IPS-NIHi7 (cell line): ENCODE measurements around the gene NHERF1.

Experiments
- DNase-seq: peaks from one replicate; pipeline ENCODE4 v3.0.0; 2012; ENCODE audit warnings: mixed read lengths; ENCODE audit errors: extremely low spot score

The NHERF1 gene

GRCh38 chr17:74808714-74809430 is 60.4 kb downstream of the NHERF1 start:
- DNase-seq: no peak

GRCh38 chr17:74810699-74811485 is 62.5 kb downstream of the NHERF1 start:
- no peak for DNase-seq

GRCh38 chr17:74812109-74813009 is 63.9 kb downstream of the NHERF1 start:
- peak; percentile 31 for DNase-seq

- no peak for DNase-seq
Observed at GRCh38 chr17:74814453-74814852, 66.0 kb downstream of the NHERF1 start.

- no peak for DNase-seq
Observed at GRCh38 chr17:74815067-74815466, 66.6 kb downstream of the NHERF1 start.

GRCh38 chr17:74815550-74816370 is 67.3 kb downstream of the NHERF1 start:
- DNase-seq: peak; percentile 82

- no peak for DNase-seq
Observed at GRCh38 chr17:74816905-74817620, 68.6 kb downstream of the NHERF1 start.

GRCh38 chr17:74818291-74818938 is 70.0 kb downstream of the NHERF1 start:
- DNase-seq: no peak
